NCI-H1436 treated with DMSO at 0.1 percent for 48 hours (cell line): Measurements from ENCODE around the gene WNT8B.

Experiments used
- DNase-seq: peaks from one replicate; lab custom pipeline; 2025; lab: John Stamatoyannopoulos, UW

Gene WNT8B

DNA sequence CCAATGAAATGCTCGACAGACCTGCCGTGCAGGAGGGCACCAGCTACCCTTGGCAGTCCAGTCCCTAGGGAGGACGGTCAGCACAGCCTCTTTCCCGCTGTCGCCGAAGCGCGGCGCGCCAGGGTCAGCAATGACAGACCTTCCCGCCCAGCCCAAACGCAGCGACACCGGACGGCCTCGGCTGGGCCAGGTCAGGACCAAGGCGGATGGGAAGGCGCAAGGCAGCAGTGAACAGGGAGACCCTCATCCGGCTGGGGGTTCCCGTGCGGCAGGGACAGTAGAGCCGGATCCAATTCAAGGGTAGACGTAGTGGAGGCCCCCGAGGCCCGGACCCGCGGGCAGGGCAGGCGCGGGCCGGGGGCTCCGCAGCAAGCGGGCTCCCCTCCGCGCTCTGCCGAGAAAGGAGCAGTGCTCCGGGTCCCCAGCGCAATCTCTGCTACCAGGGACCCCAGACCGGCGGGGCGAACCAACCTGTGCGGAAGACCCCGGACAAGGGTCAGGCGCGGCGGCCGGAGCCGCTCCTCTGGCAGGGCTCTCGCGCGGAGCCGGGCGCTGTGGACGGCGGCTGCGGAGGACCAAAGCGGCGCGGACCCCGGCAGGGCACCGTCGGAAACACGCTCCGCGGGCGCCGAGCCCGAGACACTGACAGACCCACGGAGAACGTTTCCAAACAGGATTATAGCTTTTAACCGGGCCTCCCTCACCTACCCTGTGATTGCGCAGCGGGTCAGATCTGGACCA, 56.7 kb downstream of the WNT8B start, which contains the start of gene SEC31B:
TSS of gene SEC31B (minus strand) at position 551 of the 741 bp plus-strand sequence. CDS start 2,909 bp downstream, outside the sequence.
- no peak for DNase-seq

GRCh38 chr10:100520811-100521210, 58.0 kb downstream of the WNT8B start:
- no peak for DNase-seq

DNA sequence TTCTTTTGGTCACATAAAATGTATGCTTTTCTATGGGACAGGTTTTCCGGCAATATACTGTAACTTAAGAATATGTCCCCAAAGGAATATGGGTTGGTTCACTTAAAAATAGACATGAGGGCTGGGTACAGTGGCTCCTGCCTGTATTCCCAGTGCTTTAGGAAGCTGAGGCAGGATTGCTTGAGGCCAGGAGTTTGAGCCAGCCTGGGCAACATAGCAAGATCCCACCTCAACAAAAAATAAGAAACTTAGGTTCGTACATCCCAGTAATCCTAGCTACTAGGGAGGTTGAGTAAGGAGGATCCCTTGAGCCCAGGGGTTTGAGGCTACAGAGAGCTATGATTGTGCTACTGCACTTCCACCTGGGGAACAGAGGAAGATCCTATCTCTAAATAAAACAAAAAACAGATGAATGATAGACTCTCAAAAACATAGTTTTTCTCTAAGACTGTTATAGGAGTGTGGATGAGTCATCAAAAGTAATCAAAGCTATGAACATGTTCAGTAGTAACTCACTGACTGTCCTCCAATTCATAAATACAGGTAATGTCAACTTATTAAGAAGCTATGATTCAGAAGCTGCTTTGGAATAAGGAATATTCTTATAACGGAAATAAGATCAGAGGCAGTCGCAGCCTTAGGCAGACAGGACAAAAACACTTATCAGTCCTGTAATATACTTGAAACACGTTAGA, 59.4 kb downstream of the WNT8B start:
- no peak for DNase-seq

DNA sequence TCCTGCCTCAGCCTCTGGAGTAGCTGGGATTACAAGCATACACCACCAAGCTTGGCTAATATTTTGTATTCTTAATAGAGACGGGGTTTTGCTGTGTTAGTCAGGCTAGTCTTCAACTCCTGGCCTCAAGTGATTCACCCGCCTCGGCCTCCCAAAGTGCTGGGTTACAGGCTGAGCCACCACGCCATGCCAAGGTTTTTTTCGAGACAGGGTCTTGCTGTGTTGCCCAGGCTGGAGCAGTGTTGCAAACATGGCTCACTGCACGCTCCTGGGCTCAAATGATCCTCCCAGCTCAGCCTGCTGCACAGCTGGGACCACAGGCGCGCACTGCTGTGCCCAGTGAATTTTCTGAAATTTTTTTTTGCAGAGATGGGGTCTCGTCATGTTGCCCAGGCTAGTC, 60.1 kb downstream of the WNT8B start:
- DNase-seq, result no peak

DNA sequence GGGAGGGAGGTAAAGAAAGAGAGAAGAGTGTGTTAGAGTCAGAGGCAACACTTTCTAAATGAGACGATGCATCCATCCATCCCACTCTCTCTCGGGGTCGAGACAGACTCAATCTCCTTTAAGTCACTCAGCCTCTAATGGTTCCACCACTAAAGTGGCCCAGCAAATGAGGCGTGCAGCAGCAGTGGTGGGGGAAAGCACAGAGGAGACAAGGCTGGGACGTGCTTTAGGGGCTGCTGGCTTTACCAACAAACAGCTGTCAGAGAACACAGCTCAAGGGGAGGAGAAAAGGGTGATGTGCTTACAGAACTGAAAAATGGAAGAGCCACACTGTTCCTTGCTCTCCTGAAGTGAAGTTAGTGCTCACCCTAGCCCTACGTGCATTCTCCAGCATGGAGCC, 61.4 kb downstream of the WNT8B start:
- DNase-seq, result no peak

GRCh38 chr10:100524638-100525037, 61.8 kb downstream of the WNT8B start:
- no peak for DNase-seq

DNA sequence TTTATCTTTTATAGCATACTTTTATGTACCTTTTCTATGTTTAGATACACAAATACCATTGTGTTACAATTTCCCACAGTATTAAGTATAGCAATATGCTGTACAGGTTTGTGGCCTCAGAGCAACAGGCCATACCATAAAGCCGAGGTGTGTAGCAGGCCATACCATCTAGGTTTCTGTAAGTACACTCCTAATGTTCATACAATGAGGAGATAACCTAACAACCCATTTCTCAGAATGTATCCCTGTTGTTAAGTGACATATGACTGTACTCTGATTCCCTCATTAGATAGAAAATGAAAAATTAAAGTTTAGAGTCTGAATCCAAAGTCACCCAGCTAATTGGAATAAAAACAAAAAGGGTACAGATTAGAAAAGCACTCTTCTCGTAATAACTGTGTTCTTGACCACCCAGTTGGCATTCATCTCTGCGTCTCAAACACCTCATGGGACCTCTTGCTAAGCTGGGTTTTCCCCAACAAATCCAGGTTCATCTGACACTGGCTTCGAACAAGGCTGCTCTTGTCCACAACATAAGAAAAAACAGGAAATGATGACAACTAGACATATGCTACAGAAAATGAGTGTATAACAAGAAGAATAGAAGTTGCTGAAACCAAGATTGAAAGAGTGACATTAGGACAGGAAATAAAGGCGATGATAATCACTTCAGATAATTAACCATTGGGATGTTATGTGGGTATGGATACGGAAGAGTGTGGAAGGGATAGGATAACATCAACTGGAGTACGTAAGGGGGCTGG, 65.5 kb downstream of the WNT8B start:
- DNase-seq, result no peak

GRCh38 chr10:100528921-100529474, 66.2 kb downstream of the WNT8B start:
- DNase-seq, result peak; percentile 17

GRCh38 chr10:100529475-100530298, 66.9 kb downstream of the WNT8B start, which contains the start of gene NDUFB8:
Gene NDUFB8, minus strand, starts transcription at chr10:100529871. Its CDS starts 20 bp downstream, at chr10:100529851.
- peak; percentile 26 for DNase-seq

DNA sequence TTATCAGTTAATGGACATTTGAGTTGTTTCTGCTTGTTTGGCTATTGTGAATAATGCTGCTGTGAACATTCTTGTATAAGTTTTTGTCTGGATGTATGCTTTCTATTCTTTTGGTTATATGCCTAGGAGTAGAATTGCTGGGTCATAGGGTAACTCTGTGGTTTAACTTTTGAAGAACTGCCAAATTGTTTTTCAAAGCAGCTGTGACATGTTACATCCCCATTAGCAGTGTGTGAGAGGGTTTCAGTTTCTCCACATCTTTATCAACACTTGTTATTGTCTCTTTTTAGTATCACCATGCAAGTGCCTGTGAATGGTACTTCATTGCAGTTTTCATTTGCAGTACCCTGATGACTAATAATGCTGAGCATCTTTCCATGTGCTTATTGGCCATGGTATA, 69.0 kb downstream of the WNT8B start:
- DNase-seq, result no peak
